Kidney tubule cell (primary cell): Measurements from ENCODE around the gene RNF168.
A peak's percentile ranks its signal among the peaks of the same experiment; 100 is the strongest.
"Not testable (repeated sequence)": the region's sequence is repeated elsewhere in the genome, so short reads cannot be mapped to it uniquely, and the experiment has no call there.

ENCODE experiments used
- DNase-seq: peaks from one replicate; pipeline ENCODE4 v3.0.0-alpha.2; 2018; ENCODE audit warnings: low spot score

RNF168 gene

GRCh38 chr3:196463804-196464203 is 39.8 kb downstream of the RNF168 start:
- no peak for DNase-seq

- DNase-seq, result no peak
Measured at GRCh38 chr3:196463478-196463756, 40.2 kb downstream of the RNF168 start.

GRCh38 chr3:196462680-196463477 is 40.7 kb downstream of the RNF168 start:
- DNase-seq, result not testable (repeated sequence)

- no peak for DNase-seq
Measured at GRCh38 chr3:196458063-196458462, 45.5 kb downstream of the RNF168 start.

GRCh38 chr3:196457470-196457869 is 46.1 kb downstream of the RNF168 start:
- not testable (repeated sequence) for DNase-seq

GRCh38 chr3:196454935-196455334 is 48.6 kb downstream of the RNF168 start:
- DNase-seq, result peak; percentile 68

- not testable (repeated sequence) for DNase-seq
Measured at GRCh38 chr3:196445391-196445790, 58.2 kb downstream of the RNF168 start.

GRCh38 chr3:196444500-196444894 is 59.1 kb downstream of the RNF168 start:
- DNase-seq, result no peak

- DNase-seq, result no peak
Measured at GRCh38 chr3:196440696-196441095, 62.9 kb downstream of the RNF168 start.

- no peak for DNase-seq
Measured at GRCh38 chr3:196440041-196440537, 63.5 kb downstream of the RNF168 start.

GRCh38 chr3:196432137-196432879 is 71.3 kb downstream of the RNF168 start, which contains the start of gene UBXN7:
TSS of gene UBXN7 (minus strand) at chr3:196432427. CDS start at chr3:196432399, 28 bp downstream.
- peak; percentile 93 for DNase-seq

- DNase-seq, result peak; percentile 60
Measured at GRCh38 chr3:196431181-196432136, 72.1 kb downstream of the RNF168 start.

GRCh38 chr3:196428041-196428440 is 75.5 kb downstream of the RNF168 start:
- DNase-seq, result no peak

- DNase-seq, result not testable (repeated sequence)
Measured at GRCh38 chr3:196424421-196424820, 79.1 kb downstream of the RNF168 start.

GRCh38 chr3:196423044-196423781 is 80.4 kb downstream of the RNF168 start:
- DNase-seq, result peak; percentile 47

- DNase-seq, result not testable (repeated sequence)
Measured at GRCh38 chr3:196421668-196422067, 81.9 kb downstream of the RNF168 start.

- DNase-seq, result no peak
Measured at GRCh38 chr3:196419386-196419785, 84.2 kb downstream of the RNF168 start.
